Measurements from ENCODE around the gene MSH5. TPM values are rescaled to one million over a fixed set of nuclear protein-coding genes. Genes with fewer than 3 reads are reported as not detected.

MSH5 gene
- total and polyA plus RNA-seq, 2 of the 13 experiments (the other 11 are each of a cell fraction or from before 2014, with no cell fraction given), result 10.2 to 38.7 TPM

DNA sequence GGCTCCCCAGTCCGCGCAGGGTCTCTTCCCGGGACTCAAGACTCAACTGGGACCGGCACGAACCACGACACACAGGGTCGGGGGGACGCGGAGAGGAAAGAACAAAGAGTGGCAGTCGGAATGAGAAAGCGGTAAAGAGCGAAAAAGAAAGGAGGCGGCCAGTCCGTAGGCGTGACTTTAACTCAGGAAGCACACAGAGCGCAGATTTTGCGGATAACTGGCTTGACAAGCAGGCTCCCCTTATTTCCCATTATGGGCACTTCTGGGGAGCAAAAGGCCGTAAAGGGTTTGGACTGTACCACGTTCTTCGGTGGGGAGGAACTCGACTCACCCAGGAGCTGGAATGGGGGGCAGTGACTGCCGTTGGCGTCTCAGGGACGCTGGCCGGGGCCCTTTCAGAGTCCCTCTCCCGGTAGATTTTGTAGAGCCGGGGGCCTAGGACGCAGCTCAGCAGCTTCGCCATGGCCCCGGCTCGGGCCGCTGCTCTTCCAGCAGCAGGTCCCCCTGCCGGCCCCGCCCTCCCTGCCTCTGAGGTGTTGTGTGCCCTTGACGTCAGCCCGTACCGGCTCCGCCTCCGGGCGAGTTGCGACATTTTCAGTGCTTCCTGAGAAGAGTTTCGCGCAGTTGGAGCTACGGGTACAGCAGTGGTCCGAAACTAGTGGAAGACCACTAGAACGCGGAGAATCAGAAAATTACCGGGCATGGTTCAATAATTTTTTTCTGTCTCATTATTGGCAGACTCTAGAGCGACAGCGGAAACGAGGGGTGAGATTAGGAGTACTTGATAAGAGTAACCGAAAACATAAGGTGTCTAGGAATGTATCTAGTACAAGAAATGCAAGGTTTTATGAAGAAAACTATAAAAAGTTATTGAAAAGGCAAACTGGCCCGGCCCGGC lies 36.7 kb upstream of the MSH5 start, which contains the start of gene ABHD16A (continued):
- TF ChIP-seq JDP2 (CRISPR knock-in tag; IDR thresholded peaks at IDR 0.05; ENCODE audit: borderline replicate concordance) (no peak), MED1 (CRISPR knock-in tag; IDR thresholded peaks at IDR 0.05) (peak; percentile 82), DMAP1 (CRISPR knock-in tag; IDR thresholded peaks at IDR 0.05) (peak; percentile 67), MBD4 (IDR thresholded peaks at IDR 0.05; ENCODE audit: borderline replicate concordance, low read length) (no peak), KDM1A (CRISPR knock-in tag; IDR thresholded peaks at IDR 0.05) (no peak), MAZ (IDR thresholded peaks at IDR 0.05; ENCODE audit: borderline replicate concordance, low read depth, low read length) (peak; percentile 78), MAZ (CRISPR knock-in tag; IDR thresholded peaks at IDR 0.05; ENCODE audit: low read depth) (peak; percentile 69; the same call in 1 of the 2 replicates), ZNF879 (CRISPR knock-in tag; IDR thresholded peaks at IDR 0.05) (0 out of 2 replicates have a peak, but pooled peaks have one; percentile 68), CENPX (CRISPR knock-in tag; IDR thresholded peaks at IDR 0.05) (no peak), SNAI1 (CRISPR knock-in tag; IDR thresholded peaks at IDR 0.05; ENCODE audit: borderline replicate concordance) (peak; percentile 54; the same call in 1 of the 2 replicates), PAWR (CRISPR knock-in tag; IDR thresholded peaks at IDR 0.05; ENCODE audit: borderline replicate concordance) (no peak), ZNF644 (CRISPR knock-in tag; IDR thresholded peaks at IDR 0.05; ENCODE audit: low read depth) (no peak), ZNF30 (CRISPR knock-in tag; IDR thresholded peaks at IDR 0.05) (no peak), ZNF33A (CRISPR knock-in tag; IDR thresholded peaks at IDR 0.05; ENCODE audit: borderline replicate concordance) (0 out of 2 replicates have a peak, but pooled peaks have one; percentile 58), ZNF143 (CRISPR knock-in tag; IDR thresholded peaks at IDR 0.05) (no peak), SP140L (CRISPR knock-in tag; IDR thresholded peaks at IDR 0.05; ENCODE audit: borderline replicate concordance) (no peak), ZNF703 (CRISPR knock-in tag; IDR thresholded peaks at IDR 0.05; ENCODE audit: borderline replicate concordance) (no peak), GLI4 (CRISPR knock-in tag; IDR thresholded peaks at IDR 0.05; ENCODE audit: borderline replicate concordance) (no peak), MXI1 (IDR thresholded peaks at IDR 0.05; ENCODE audit: borderline replicate concordance, low read depth, low read length) (peak; percentile 90; the same call in 1 of the 3 replicates)
- TF ChIP-seq, protein P1, sequence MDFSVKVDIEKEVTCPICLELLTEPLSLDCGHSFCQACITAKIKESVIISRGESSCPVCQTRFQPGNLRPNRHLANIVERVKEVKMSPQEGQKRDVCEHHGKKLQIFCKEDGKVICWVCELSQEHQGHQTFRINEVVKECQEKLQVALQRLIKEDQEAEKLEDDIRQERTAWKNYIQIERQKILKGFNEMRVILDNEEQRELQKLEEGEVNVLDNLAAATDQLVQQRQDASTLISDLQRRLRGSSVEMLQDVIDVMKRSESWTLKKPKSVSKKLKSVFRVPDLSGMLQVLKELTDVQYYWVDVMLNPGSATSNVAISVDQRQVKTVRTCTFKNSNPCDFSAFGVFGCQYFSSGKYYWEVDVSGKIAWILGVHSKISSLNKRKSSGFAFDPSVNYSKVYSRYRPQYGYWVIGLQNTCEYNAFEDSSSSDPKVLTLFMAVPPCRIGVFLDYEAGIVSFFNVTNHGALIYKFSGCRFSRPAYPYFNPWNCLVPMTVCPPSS (IDR thresholded peaks at IDR 0.05), result no peak
- TF ChIP-seq, protein P2, sequence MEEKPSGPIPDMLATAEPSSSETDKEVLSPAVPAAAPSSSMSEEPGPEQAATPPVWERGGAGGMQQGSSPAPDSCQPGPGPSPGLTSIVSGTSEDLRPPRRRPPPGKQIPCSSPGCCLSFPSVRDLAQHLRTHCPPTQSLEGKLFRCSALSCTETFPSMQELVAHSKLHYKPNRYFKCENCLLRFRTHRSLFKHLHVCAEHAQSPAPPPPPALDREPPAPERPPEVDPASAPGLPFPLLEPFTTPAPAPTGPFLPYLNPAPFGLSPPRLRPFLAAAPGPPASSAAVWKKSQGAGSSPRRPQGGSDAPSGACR (CRISPR knock-in tag; IDR thresholded peaks at IDR 0.05), result peak; percentile 66; the same call in 1 of the 2 replicates
- TF ChIP-seq, protein P3, sequence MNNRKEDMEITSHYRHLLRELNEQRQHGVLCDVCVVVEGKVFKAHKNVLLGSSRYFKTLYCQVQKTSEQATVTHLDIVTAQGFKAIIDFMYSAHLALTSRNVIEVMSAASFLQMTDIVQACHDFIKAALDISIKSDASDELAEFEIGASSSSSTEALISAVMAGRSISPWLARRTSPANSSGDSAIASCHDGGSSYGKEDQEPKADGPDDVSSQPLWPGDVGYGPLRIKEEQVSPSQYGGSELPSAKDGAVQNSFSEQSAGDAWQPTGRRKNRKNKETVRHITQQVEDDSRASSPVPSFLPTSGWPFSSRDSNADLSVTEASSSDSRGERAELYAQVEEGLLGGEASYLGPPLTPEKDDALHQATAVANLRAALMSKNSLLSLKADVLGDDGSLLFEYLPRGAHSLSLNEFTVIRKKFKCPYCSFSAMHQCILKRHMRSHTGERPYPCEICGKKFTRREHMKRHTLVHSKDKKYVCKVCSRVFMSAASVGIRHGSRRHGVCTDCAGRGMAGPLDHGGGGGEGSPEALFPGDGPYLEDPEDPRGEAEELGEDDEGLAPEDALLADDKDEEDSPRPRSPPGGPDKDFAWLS (CRISPR knock-in tag; IDR thresholded peaks at IDR 0.05; ENCODE audit: borderline replicate concordance), result no peak
- TF ChIP-seq, protein P4, sequence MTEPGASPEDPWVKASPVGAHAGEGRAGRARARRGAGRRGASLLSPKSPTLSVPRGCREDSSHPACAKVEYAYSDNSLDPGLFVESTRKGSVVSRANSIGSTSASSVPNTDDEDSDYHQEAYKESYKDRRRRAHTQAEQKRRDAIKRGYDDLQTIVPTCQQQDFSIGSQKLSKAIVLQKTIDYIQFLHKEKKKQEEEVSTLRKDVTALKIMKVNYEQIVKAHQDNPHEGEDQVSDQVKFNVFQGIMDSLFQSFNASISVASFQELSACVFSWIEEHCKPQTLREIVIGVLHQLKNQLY (CRISPR knock-in tag; IDR thresholded peaks at IDR 0.05), result no peak; the same call in 1 of the 2 replicates

Measured in HepG2 (cell line).